Measurements from ENCODE around the gene RAB27B.

RAB27B gene

GRCh38 chr18:54801374-54801773 is 26.9 kb upstream of the RAB27B start:
- H2AK5ac ChIP-seq (ENCODE audit: low read depth, low read length), result no peak overlapping the region
- no peaks in the 10 kb centered on the region for H3K9me3 ChIP-seq (replicated peaks in 1 of 2; ENCODE audit: control insufficient read depth in 2 of 2, insufficient read depth in 1 of 2, low read depth in 1 of 2, low read length in 2 of 2)
- no peak overlapping the region for H2BK15ac ChIP-seq (ENCODE audit: low read length)
- H3K27me3 ChIP-seq (ENCODE audit: control insufficient read depth in 3 of 3, insufficient read depth in 3 of 3, low read depth in 1 of 3, low read length in 3 of 3), result no peaks in the 10 kb centered on the region
- no peak overlapping the region for H3K9ac ChIP-seq (ENCODE audit: low read depth, low read length, poor library complexity)
- H3K27ac ChIP-seq (replicated peaks; ENCODE audit: low read length), result no peak overlapping the region
- H3K18ac ChIP-seq (ENCODE audit: low read length), result no peak overlapping the region
- H2AFZ ChIP-seq (ENCODE audit: low read length), result no peak overlapping the region
- H3K36me3 ChIP-seq (replicated peaks in 1 of 2; ENCODE audit: control insufficient read depth in 2 of 2, insufficient read depth in 2 of 2, low read length in 2 of 2), result no peaks in the 10 kb centered on the region
- WGBS, 2 donors (ENCODE audit: extremely low coverage in 2 of 2, insufficient read length in 2 of 2, insufficient replicate concordance in 1 of 2), result no CpG with 5 or more reads among the region's 1 CpG
- no peak for DNase-seq (ENCODE audit: low spot score)
- H4K8ac ChIP-seq (ENCODE audit: low read depth, low read length), result no peak overlapping the region
- no peaks in the 10 kb centered on the region for H3K4me1 ChIP-seq (ENCODE audit: control insufficient read depth in 2 of 2, insufficient read depth in 1 of 2, low read depth in 1 of 2, low read length in 2 of 2)
- no peak overlapping the region for H2BK12ac ChIP-seq (ENCODE audit: low read length)
- no peak overlapping the region for H3K4me3 ChIP-seq (ENCODE audit: low read length in 2 of 2)
- no peak overlapping the region for H3K23ac ChIP-seq (ENCODE audit: low read depth, low read length, poor library complexity)
- H3K14ac ChIP-seq (ENCODE audit: low read length), result no peak overlapping the region
- no peaks in the 10 kb centered on the region for H3K79me1 ChIP-seq (ENCODE audit: low read depth, low read length)
- no peak overlapping the region for H2BK120ac ChIP-seq (ENCODE audit: low read depth, low read length)
- H2BK5ac ChIP-seq (ENCODE audit: low read length), result no peak overlapping the region
- no peak overlapping the region for H3K4me2 ChIP-seq (ENCODE audit: insufficient read depth, low read length, poor library complexity, severe bottlenecking)
- H4K91ac ChIP-seq (ENCODE audit: low read depth, low read length, poor library complexity), result no peak overlapping the region
- H3K4ac ChIP-seq (ENCODE audit: low read length), result no peak overlapping the region

DNA sequence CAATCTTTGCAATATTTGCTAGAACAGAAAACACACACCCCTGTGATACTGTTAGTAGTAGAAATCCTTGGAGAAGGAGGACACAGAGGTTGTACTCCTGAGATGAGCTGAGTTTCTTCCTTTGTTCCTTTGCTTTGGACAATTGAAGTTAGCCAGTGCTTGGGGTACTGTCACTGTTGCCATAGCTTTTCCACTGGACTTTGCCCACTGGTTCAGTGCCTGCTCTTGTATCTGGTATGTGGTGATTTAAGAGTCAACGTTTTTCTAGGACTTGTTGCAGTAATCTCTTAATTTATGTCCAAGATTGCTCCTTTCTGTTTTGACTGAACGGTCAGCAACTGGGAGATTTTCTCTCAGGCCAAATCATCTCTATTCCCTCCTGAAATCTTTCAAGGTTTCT is 26.1 kb upstream of the RAB27B start:
- Histone ChIP-seq H3K27ac (replicated peaks; ENCODE audit: low read length) (no peak overlapping the region), H3K4me1 (ENCODE audit: control insufficient read depth in 2 of 2, insufficient read depth in 1 of 2, low read depth in 1 of 2, low read length in 2 of 2) (no peaks in the 10 kb centered on the region), H2BK12ac (ENCODE audit: low read length) (no peak overlapping the region), H3K79me1 (ENCODE audit: low read depth, low read length) (no peaks in the 10 kb centered on the region), H2BK15ac (ENCODE audit: low read length) (no peak overlapping the region), H2AK5ac (ENCODE audit: low read depth, low read length) (no peak overlapping the region), H2AFZ (ENCODE audit: low read length) (no peak overlapping the region), H3K23ac (ENCODE audit: low read depth, low read length, poor library complexity) (no peak overlapping the region), H3K18ac (ENCODE audit: low read length) (no peak overlapping the region), H3K14ac (ENCODE audit: low read length) (no peak overlapping the region), H3K9me3 (replicated peaks in 1 of 2; ENCODE audit: control insufficient read depth in 2 of 2, insufficient read depth in 1 of 2, low read depth in 1 of 2, low read length in 2 of 2) (no peaks in the 10 kb centered on the region), H3K27me3 (ENCODE audit: control insufficient read depth in 3 of 3, insufficient read depth in 3 of 3, low read depth in 1 of 3, low read length in 3 of 3) (no peaks in the 10 kb centered on the region), H3K4me2 (ENCODE audit: insufficient read depth, low read length, poor library complexity, severe bottlenecking) (no peak overlapping the region), H3K36me3 (replicated peaks in 1 of 2; ENCODE audit: control insufficient read depth in 2 of 2, insufficient read depth in 2 of 2, low read length in 2 of 2) (no peaks in the 10 kb centered on the region), H3K4ac (ENCODE audit: low read length) (no peak overlapping the region), H2BK120ac (ENCODE audit: low read depth, low read length) (no peak overlapping the region), H3K9ac (ENCODE audit: low read depth, low read length, poor library complexity) (no peak overlapping the region), H2BK5ac (ENCODE audit: low read length) (no peak overlapping the region), H4K8ac (ENCODE audit: low read depth, low read length) (no peak overlapping the region), H4K91ac (ENCODE audit: low read depth, low read length, poor library complexity) (no peak overlapping the region), H3K4me3 (ENCODE audit: low read length in 2 of 2) (no peak overlapping the region)
- WGBS, 2 donors (ENCODE audit: extremely low coverage in 2 of 2, insufficient read length in 2 of 2, insufficient replicate concordance in 1 of 2), result no CpG with 5 or more reads among the region's 2 CpGs
- no peak for DNase-seq (ENCODE audit: low spot score)

GRCh38 chr18:54802686-54803395 is 25.4 kb upstream of the RAB27B start:
- Histone ChIP-seq H2AFZ (ENCODE audit: low read length) (no peak overlapping the region), H3K14ac (ENCODE audit: low read length) (no peak overlapping the region), H3K4me1 (ENCODE audit: control insufficient read depth in 2 of 2, insufficient read depth in 1 of 2, low read depth in 1 of 2, low read length in 2 of 2) (no peaks in the 10 kb centered on the region), H3K23ac (ENCODE audit: low read depth, low read length, poor library complexity) (no peak overlapping the region), H2BK12ac (ENCODE audit: low read length) (no peak overlapping the region), H2BK120ac (ENCODE audit: low read depth, low read length) (no peak overlapping the region), H3K4me3 (ENCODE audit: low read length in 2 of 2) (no peak overlapping the region), H3K4ac (ENCODE audit: low read length) (no peak overlapping the region), H4K8ac (ENCODE audit: low read depth, low read length) (no peak overlapping the region), H3K9me3 (replicated peaks in 1 of 2; ENCODE audit: control insufficient read depth in 2 of 2, insufficient read depth in 1 of 2, low read depth in 1 of 2, low read length in 2 of 2) (no peaks in the 10 kb centered on the region), H2BK15ac (ENCODE audit: low read length) (no peak overlapping the region), H3K4me2 (ENCODE audit: insufficient read depth, low read length, poor library complexity, severe bottlenecking) (no peak overlapping the region), H3K18ac (ENCODE audit: low read length) (no peak overlapping the region), H3K27me3 (ENCODE audit: control insufficient read depth in 3 of 3, insufficient read depth in 3 of 3, low read depth in 1 of 3, low read length in 3 of 3) (no peaks in the 10 kb centered on the region), H4K91ac (ENCODE audit: low read depth, low read length, poor library complexity) (no peak overlapping the region), H3K27ac (replicated peaks; ENCODE audit: low read length) (no peak overlapping the region), H3K79me1 (ENCODE audit: low read depth, low read length) (no peaks in the 10 kb centered on the region), H2AK5ac (ENCODE audit: low read depth, low read length) (no peak overlapping the region), H2BK5ac (ENCODE audit: low read length) (no peak overlapping the region), H3K36me3 (replicated peaks in 1 of 2; ENCODE audit: control insufficient read depth in 2 of 2, insufficient read depth in 2 of 2, low read length in 2 of 2) (no peaks in the 10 kb centered on the region), H3K9ac (ENCODE audit: low read depth, low read length, poor library complexity) (no peak overlapping the region)
- DNase-seq (ENCODE audit: low spot score), result no peak
- no CpG with 5 or more reads among the region's 2 CpGs for WGBS, 2 donors (ENCODE audit: extremely low coverage in 2 of 2, insufficient read length in 2 of 2, insufficient replicate concordance in 1 of 2)

DNA sequence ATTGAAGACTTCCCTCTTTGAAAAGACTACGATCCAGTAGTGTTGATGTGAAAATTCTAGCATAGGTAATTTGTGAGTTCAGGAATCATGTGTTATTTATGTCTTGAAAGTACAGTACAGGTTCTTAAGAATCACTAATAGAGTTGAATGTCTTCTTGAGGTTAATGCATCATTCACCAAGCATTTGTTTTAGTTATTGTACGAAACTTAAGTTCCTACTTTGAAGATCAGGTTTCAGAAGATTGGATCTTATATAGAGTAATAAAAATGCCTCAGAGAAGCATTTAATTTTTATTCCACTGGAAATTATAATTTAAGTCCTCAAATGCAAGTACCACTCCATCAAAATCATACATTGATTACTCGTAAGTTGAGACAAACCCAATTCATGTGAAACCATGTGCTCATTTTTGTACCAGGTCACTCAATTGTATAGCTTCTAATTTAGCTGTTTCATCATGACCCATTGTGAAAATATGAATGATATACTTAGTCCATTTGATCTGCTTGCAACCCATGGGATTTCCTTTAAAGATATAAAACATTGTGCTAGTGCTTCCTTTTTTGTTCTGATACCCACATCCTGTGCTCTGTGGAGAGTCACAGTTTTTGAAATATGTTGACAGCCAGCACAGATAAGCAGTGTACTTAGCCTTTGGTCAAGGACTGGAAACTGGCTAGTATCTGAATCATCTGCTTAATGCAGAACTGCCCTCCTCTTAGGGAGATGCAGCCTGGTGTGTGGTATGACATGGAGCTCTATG is 22.5 kb upstream of the RAB27B start:
- Histone ChIP-seq H4K8ac (ENCODE audit: low read depth, low read length) (no peak overlapping the region), H3K4ac (ENCODE audit: low read length) (no peak overlapping the region)

More for the DNA sequence above, 22.5 kb upstream of the RAB27B start:
- H3K4me1 ChIP-seq (ENCODE audit: control insufficient read depth in 2 of 2, insufficient read depth in 1 of 2, low read depth in 1 of 2, low read length in 2 of 2), result no peaks in the 10 kb centered on the region
- no peak overlapping the region for H2BK5ac ChIP-seq (ENCODE audit: low read length)
- H3K4me3 ChIP-seq (ENCODE audit: low read length in 2 of 2), result no peak overlapping the region
- H3K4me2 ChIP-seq (ENCODE audit: insufficient read depth, low read length, poor library complexity, severe bottlenecking), result no peak overlapping the region
- H3K79me1 ChIP-seq (ENCODE audit: low read depth, low read length), result no peaks in the 10 kb centered on the region
- H2BK15ac ChIP-seq (ENCODE audit: low read length), result no peak overlapping the region
- no peak overlapping the region for H3K23ac ChIP-seq (ENCODE audit: low read depth, low read length, poor library complexity)
- H3K14ac ChIP-seq (ENCODE audit: low read length), result no peak overlapping the region
- no peak overlapping the region for H2AK5ac ChIP-seq (ENCODE audit: low read depth, low read length)
- H2BK120ac ChIP-seq (ENCODE audit: low read depth, low read length), result no peak overlapping the region
- no peak for DNase-seq (ENCODE audit: low spot score)
- no CpG with 5 or more reads among the region's 3 CpGs for WGBS, 2 donors (ENCODE audit: extremely low coverage in 2 of 2, insufficient read length in 2 of 2, insufficient replicate concordance in 1 of 2)
- no peaks in the 10 kb centered on the region for H3K9me3 ChIP-seq (replicated peaks in 1 of 2; ENCODE audit: control insufficient read depth in 2 of 2, insufficient read depth in 1 of 2, low read depth in 1 of 2, low read length in 2 of 2)
- H2AFZ ChIP-seq (ENCODE audit: low read length), result no peak overlapping the region
- no peaks in the 10 kb centered on the region for H3K27me3 ChIP-seq (ENCODE audit: control insufficient read depth in 3 of 3, insufficient read depth in 3 of 3, low read depth in 1 of 3, low read length in 3 of 3)
- H4K91ac ChIP-seq (ENCODE audit: low read depth, low read length, poor library complexity), result no peak overlapping the region
- H3K27ac ChIP-seq (replicated peaks; ENCODE audit: low read length), result no peak overlapping the region
- no peaks in the 10 kb centered on the region for H3K36me3 ChIP-seq (replicated peaks in 1 of 2; ENCODE audit: control insufficient read depth in 2 of 2, insufficient read depth in 2 of 2, low read length in 2 of 2)
- no peak overlapping the region for H2BK12ac ChIP-seq (ENCODE audit: low read length)
- H3K9ac ChIP-seq (ENCODE audit: low read depth, low read length, poor library complexity), result no peak overlapping the region
- no peak overlapping the region for H3K18ac ChIP-seq (ENCODE audit: low read length)
